Gastroesophageal sphincter (tissue), 4 donors: ENCODE measurements around the gene DNAJC5. TPM values are rescaled to one million over a fixed set of nuclear protein-coding genes. Genes with fewer than 3 reads are reported as not detected.

Experiments used
- ATAC-seq: fragments of 150-250 bp; one replicate; pipeline ENCODE4 v1.9.1; 2016; ENCODE audit warnings: mild to moderate bottlenecking, moderate library complexity
- H3K27ac ChIP-seq, 4 donors: fragments of 200-600 bp; sonication (generic) in 3 of 4; 1 replicate in 3 of 4; 2 replicates in 1 of 4; pipeline ENCODE4 v1.5.1; 2016 to 2019
- H3K27me3 ChIP-seq: fragments of 200-600 bp; sonication (generic); one replicate; pipeline ENCODE4 v1.5.1; 2019
- H3K36me3 ChIP-seq, 2 donors: fragments of 200-600 bp; sonication (generic); one replicate each; pipeline ENCODE4 v1.5.1; 2019; ENCODE audit warnings: control low read depth in 1 of 2
- H3K4me1 ChIP-seq, 3 donors: fragments of 200-600 bp; sonication (generic); 1 replicate in 2 of 3; 2 replicates in 1 of 3; pipeline ENCODE4 v1.5.1; 2016 to 2019; ENCODE audit warnings: control low read depth in 2 of 3
- H3K4me3 ChIP-seq, 2 donors: fragments of 200-600 bp; sonication (generic); one replicate each; pipeline ENCODE4 v1.5.1; 2019; ENCODE audit warnings: mild to moderate bottlenecking in 1 of 2, moderate library complexity in 1 of 2
- H3K9me3 ChIP-seq, 3 donors: fragments of 200-600 bp; sonication (generic); one replicate each; pipeline ENCODE4 v1.5.1; 2017 to 2019; ENCODE audit warnings: control low read depth in 2 of 3
- CTCF ChIP-seq, 4 experiments: fragments of 200-600 bp in 2 of 4; fragments of 450-650 bp in 2 of 4; sonication (generic) in 1 of 4; IDR thresholded peaks; one replicate each; pipeline ENCODE4 v1.5.1; 2017 to 2019; ENCODE audit warnings: antibody characterized with exemption in 4 of 4, mild to moderate bottlenecking in 2 of 4, moderate library complexity in 2 of 4
- EP300 ChIP-seq: sonication (generic); formaldehyde crosslinking; IDR thresholded peaks from one replicate; pipeline ENCODE4 v1.6.1; 2017; ENCODE audit warnings: antibody characterized with exemption, mild to moderate bottlenecking
- POLR2A ChIP-seq, 2 donors: fragments of 450-650 bp; IDR thresholded peaks; one replicate each; pipeline ENCODE4 v1.6.1; 2017; ENCODE audit warnings: antibody characterized with exemption in 2 of 2, mild to moderate bottlenecking in 2 of 2, moderate library complexity in 1 of 2
- POLR2AphosphoS5 ChIP-seq: sonication (generic); formaldehyde crosslinking; IDR thresholded peaks from one replicate; pipeline ENCODE4 v1.6.1; 2017; ENCODE audit warnings: antibody characterized with exemption
- WGBS, 2 donors: methylation state at CpG; one replicate each; pipeline ENCODE4 v1.1.5; 2018; ENCODE audit warnings: low coverage in 1 of 2; 5-methylcytosine and 5-hydroxymethylcytosine counted together
- small RNA-seq, 4 donors: library from RNA; depleted of rRNA; stranded (forward); fragments of <200 nt; gene quantifications; one replicate each; pipeline ENCODE3, GENCODE V24; 2016
- total RNA-seq, 4 donors: library from RNA; depleted of rRNA; stranded (reverse); fragments of >200 nt; gene quantifications; one replicate each; pipeline ENCODE4 v1.1.0, GENCODE V29; 2016

DNAJC5 gene
- total RNA-seq, 4 donors from 2014 or later, result 44.7 to 70.6 (median 47.6) TPM

- no peak for ATAC-seq
Measured at GRCh38 chr20:63979557-63980316, 84.8 kb downstream of the DNAJC5 start, which contains the start of gene SAMD10. SAMD10 (minus strand) TSS chr20:63979642; CDS start chr20:63979467, 175 bp downstream.

GRCh38 chr20:63980317-63980805 lies 85.4 kb downstream of the DNAJC5 start:
- H3K9me3 ChIP-seq, result no peaks in the 10 kb centered on the region
- WGBS, 2 donors, result 20% methylated on average over 1 of the region's 15 CpGs; no CpG with 5 or more reads in 1 of the 2 donors
- peaks cover 0 to 29% of the 10 kb centered on the region in 2 donors for H3K36me3 ChIP-seq
- peak; percentile 23 for ATAC-seq
- TF ChIP-seq CTCF (IDR thresholded peaks at IDR 0.05) (no peak), POLR2AphosphoS5 (no peak), EP300 (no peak), POLR2A (IDR thresholded peaks at IDR 0.05) (no peak)
- H3K27ac ChIP-seq, result peak overlapping the region in 3 of 4 donors; percentile 84 to 88 (median 88)
- H3K4me3 ChIP-seq, result peak overlapping the region in 1 of 2 donors; percentile 69
- peaks cover 0 to 55% (median 40%) of the 10 kb centered on the region in 3 donors for H3K4me1 ChIP-seq
- H3K27me3 ChIP-seq, result no peaks in the 10 kb centered on the region

More at GRCh38 chr20:63979557-63980316, 84.8 kb downstream of the DNAJC5 start, which contains the start of gene SAMD10:
- H3K9me3 ChIP-seq, result no peaks in the 10 kb centered on the region
- H3K27me3 ChIP-seq, result no peaks in the 10 kb centered on the region
- WGBS, 2 donors, result no CpG with 5 or more reads among the region's 52 CpGs
- H3K27ac ChIP-seq, result peak within 1 kb of the TSS; percentile 8 to 88 (median 86)
- H3K36me3 ChIP-seq, result peaks cover 0 to 22% of the 10 kb centered on the region in 2 donors
- H3K4me3 ChIP-seq, result peak within 1 kb of the TSS; percentile 69 to 71
- peak in 2 of 4 experiments; percentile 40 to 42 for TF ChIP-seq CTCF (IDR thresholded peaks at IDR 0.05)
- TF ChIP-seq POLR2AphosphoS5, result no peak
- H3K4me1 ChIP-seq, result peaks cover 0 to 59% (median 40%) of the 10 kb centered on the region in 3 donors

GRCh38 chr20:63980806-63981728 lies 86.1 kb downstream of the DNAJC5 start, which contains the start of gene PRPF6:
PRPF6 (plus strand) TSS chr20:63981132; CDS start chr20:63981246, 114 bp downstream.
- 1% methylated on average over 12 of the region's 75 CpGs; no CpG with 5 or more reads in 1 of the 2 donors for WGBS, 2 donors
- peak in 3 of 4 experiments; percentile 78 to 93 (median 81) for TF ChIP-seq CTCF (IDR thresholded peaks at IDR 0.05)
- TF ChIP-seq EP300, result no peak
- TF ChIP-seq POLR2AphosphoS5, result peak; percentile 92
- peak; percentile 74 to 75 for TF ChIP-seq POLR2A (IDR thresholded peaks at IDR 0.05)
- Histone ChIP-seq H3K36me3 (peaks cover 0 to 36% of the 10 kb centered on the region in 2 donors), H3K9me3 (no peaks in the 10 kb centered on the region), H3K27me3 (no peaks in the 10 kb centered on the region), H3K4me1 (peaks cover 0 to 55% (median 40%) of the 10 kb centered on the region in 3 donors), H3K4me3 (peak within 1 kb of the TSS; percentile 69 to 80), H3K27ac (peak within 1 kb of the TSS; percentile 62 to 88 (median 86))
- ATAC-seq, result peak; percentile 94

GRCh38 chr20:63982937-63983336 lies 88.0 kb downstream of the DNAJC5 start:
- H3K27me3 ChIP-seq, result no peaks in the 10 kb centered on the region
- TF ChIP-seq POLR2A (IDR thresholded peaks at IDR 0.05), result no peak
- no peak for TF ChIP-seq POLR2AphosphoS5
- no peak for TF ChIP-seq CTCF (IDR thresholded peaks at IDR 0.05)
- no peak for TF ChIP-seq EP300
- peaks cover 0 to 54% of the 10 kb centered on the region in 2 donors for H3K36me3 ChIP-seq
- no peak for ATAC-seq
- H3K27ac ChIP-seq, result no peak overlapping the region
- H3K4me1 ChIP-seq, result peaks cover 0 to 55% (median 40%) of the 10 kb centered on the region in 3 donors
- H3K9me3 ChIP-seq, result no peaks in the 10 kb centered on the region
- no peak overlapping the region for H3K4me3 ChIP-seq
- WGBS, 2 donors, result 88 to 92% methylated on average over 8 to 14 of the region's 14 CpGs

Small RNA genes lying within 50 kb of the gene (small RNA-seq; reads per million reads assigned to genes)
- gene MIR647 (0 reads per million in 4 donors), gene MIR941-2 (0 reads per million in 4 donors), gene MIR941-4 (0 reads per million in 4 donors), gene MIR941-5 (0 reads per million in 4 donors), gene RNU1-134P (0 to 0.12 (median 0) reads per million in 4 donors)

Other genes with a start within 250 kb of the DNAJC5 start
- gene STMN3, start 241.7 kb upstream of the DNAJC5 start, total RNA-seq, result 10 to 100 TPM; 13.7 to 31.6 (median 17.0) TPM
- gene RTEL1, start 236.8 kb upstream of the DNAJC5 start, total RNA-seq, result 10 to 100 TPM in 3 of 4 donors, 1 to 10 TPM in 1; 7.1 to 43.7 (median 18.7) TPM
- 10 to 100 TPM in 3 of 4 donors, 1 to 10 TPM in 1; 8.9 to 27.8 (median 15.4) TPM for gene TNFRSF6B, start 198.5 kb upstream of the DNAJC5 start, total RNA-seq
- 10 to 100 TPM; 38.9 to 56.4 (median 49.0) TPM for gene ARFRP1, start 187.2 kb upstream of the DNAJC5 start, total RNA-seq
- 10 to 100 TPM; 21.7 to 51.7 (median 32.9) TPM for gene ZGPAT, start 187.1 kb upstream of the DNAJC5 start, total RNA-seq
- gene LIME1, start 158.5 kb upstream of the DNAJC5 start, total RNA-seq, result 10 to 100 TPM in 1 of 4 donors, 1 to 10 TPM in 3; 4.7 to 17.0 (median 7.2) TPM
- gene SLC2A4RG, start 155.3 kb upstream of the DNAJC5 start, total RNA-seq, result 10 to 100 TPM; 36.5 to 98.7 (median 59.9) TPM
- 10 to 100 TPM in 2 of 4 donors, 1 to 10 TPM in 2; 8.1 to 13.8 (median 10.2) TPM for gene ZBTB46, start 63.9 kb upstream of the DNAJC5 start, total RNA-seq
- gene ABHD16B, start 33.6 kb upstream of the DNAJC5 start, total RNA-seq, result not detected
- gene TPD52L2, start 29.9 kb upstream of the DNAJC5 start, total RNA-seq, result 100 to 1,000 TPM; 136 to 157 (median 145) TPM
- gene UCKL1, start 61.3 kb downstream of the DNAJC5 start, total RNA-seq, result 10 to 100 TPM; 19.8 to 27.7 (median 22.6) TPM
- gene ZNF512B, start 74.8 kb downstream of the DNAJC5 start, total RNA-seq, result 10 to 100 TPM in 2 of 4 donors, 1 to 10 TPM in 2; 9.0 to 13.8 (median 10.0) TPM
- 1 to 10 TPM in 2 of 4 donors, under 1 TPM in 2; 0.62 to 4.6 (median 1.9) TPM for gene SAMD10, start 84.5 kb downstream of the DNAJC5 start, total RNA-seq
- 10 to 100 TPM; 53.7 to 73.0 (median 67.6) TPM for gene PRPF6, start 86.0 kb downstream of the DNAJC5 start, total RNA-seq
- gene C20orf204, start 141.1 kb downstream of the DNAJC5 start, total RNA-seq, result 1 to 10 TPM in 1 of 4 donors, under 1 TPM in 2, not detected in 1; 0.40 to 1.6 (median 0.58) TPM
- 10 to 100 TPM in 1 of 4 donors, 1 to 10 TPM in 3; 4.4 to 13.3 (median 7.1) TPM for gene SOX18, start 154.5 kb downstream of the DNAJC5 start, total RNA-seq
- gene TCEA2, start 168.1 kb downstream of the DNAJC5 start, total RNA-seq, result 10 to 100 TPM; 28.1 to 39.7 (median 33.6) TPM
- gene RGS19, start 184.4 kb downstream of the DNAJC5 start, total RNA-seq, result 10 to 100 TPM in 2 of 4 donors, 1 to 10 TPM in 2; 3.4 to 16.0 (median 10.5) TPM
- 1 to 10 TPM in 1 of 4 donors, under 1 TPM in 3; 0.50 to 1.1 (median 0.66) TPM for gene OPRL1, start 185.0 kb downstream of the DNAJC5 start, total RNA-seq
- gene LKAAEAR1, start 189.3 kb downstream of the DNAJC5 start, total RNA-seq, result under 1 TPM in 1 of 4 donors, not detected in 3; 0.81 TPM
- not detected for gene NPBWR2, start 212.4 kb downstream of the DNAJC5 start, total RNA-seq